A673 (cell line): Measurements from ENCODE around the gene TASP1. TPM values are rescaled to one million over a fixed set of nuclear protein-coding genes. Genes with fewer than 3 reads are reported as not detected.

Experiments used
- BruUV-seq: library from RNA; stranded (reverse); fragments of 400-500 nt; replicated peaks from 2 replicates; lab custom pipeline; 2021; lab: Mats Ljungman, UMichigan
- CTCF ChIA-PET: fragments of 300-600 bp; sonication (Branson Sonifier 250); formaldehyde crosslinking; loops from one replicate; lab custom pipeline; 2022; ENCODE audit warnings: antibody characterized with exemption; lab: Charles Lee
- POLR2A ChIA-PET: fragments of 300-600 bp; sonication (Branson Sonifier 250); formaldehyde crosslinking; loops from one replicate; lab custom pipeline; 2022; ENCODE audit warnings: antibody characterized with exemption; ENCODE audit not compliant: low non-redundant PET; lab: Charles Lee
- DNase-seq: peaks from one replicate; pipeline ENCODE4 v3.0.0-alpha.2; 2015; ENCODE audit warnings: low spot score
- H3K27ac ChIP-seq: fragments of 200-600 bp; sonication (generic); 2 replicates; pipeline ENCODE4 v1.5.1; 2016; ENCODE audit warnings: mixed run types, low read depth, mild to moderate bottlenecking, mixed read lengths, antibody characterized with exemption, low read length; ENCODE audit not compliant: poor library complexity, severe bottlenecking
- H3K27me3 ChIP-seq: fragments of 200-600 bp; sonication (generic); replicated peaks from 2 replicates; pipeline ENCODE4 v1.6.1; 2017; ENCODE audit warnings: mixed run types, low read depth, mild to moderate bottlenecking, mixed read lengths, antibody characterized with exemption, low read length; ENCODE audit not compliant: insufficient read depth, poor library complexity
- H3K36me3 ChIP-seq: fragments of 200-600 bp; sonication (generic); 2 replicates; pipeline ENCODE4 v1.6.1; 2016; ENCODE audit warnings: mixed run types, mild to moderate bottlenecking, mixed read lengths, antibody characterized with exemption, low read length; ENCODE audit not compliant: insufficient read depth, poor library complexity, severe bottlenecking
- H3K4me1 ChIP-seq: fragments of 200-600 bp; sonication (generic); 2 replicates; pipeline ENCODE4 v1.6.1; 2017; ENCODE audit warnings: mixed run types, mild to moderate bottlenecking, mixed read lengths, antibody characterized with exemption, low read length; ENCODE audit not compliant: insufficient read depth, poor library complexity, severe bottlenecking
- H3K4me3 ChIP-seq: fragments of 200-600 bp; sonication (generic); 2 replicates; pipeline ENCODE4 v1.5.1; 2016; ENCODE audit warnings: low read depth, mixed run types, mild to moderate bottlenecking, mixed read lengths, low read length; ENCODE audit not compliant: poor library complexity, severe bottlenecking
- H3K9me3 ChIP-seq: fragments of 200-600 bp; sonication (generic); 2 replicates; pipeline ENCODE4 v1.6.1; 2016; ENCODE audit warnings: mixed run types, low read depth, mild to moderate bottlenecking, mixed read lengths, antibody characterized with exemption, low read length; ENCODE audit not compliant: poor library complexity, severe bottlenecking
- EZH2 ChIP-seq: fragments of 200-600 bp; sonication (generic); IDR thresholded peaks from 2 replicates; pipeline ENCODE4 v1.6.1; 2017; ENCODE audit warnings: borderline replicate concordance, low read depth, mild to moderate bottlenecking, mixed read lengths, antibody characterized with exemption, low read length; ENCODE audit not compliant: poor library complexity, severe bottlenecking
- intact Hi-C: fragments of 100-400 bp; cut with micrococcal nuclease; formaldehyde crosslinking; loops from one replicate; pipeline ENCODE4 v1.10.0; 2022; ENCODE audit not compliant: unreplicated experiment
- total RNA-seq: library from RNA; stranded (reverse); gene quantifications from 2 replicates; pipeline ENCODE4 v1.2.3, GENCODE V29; 2021
- TF ChIP-seq, protein P1 (sequence below): fragments of 300-800, 200-600 bp; sonication (generic); conservative IDR thresholded peaks from 2 replicates; pipeline ENCODE4 v1.5.1; 2017; ENCODE audit warnings: low read depth, mild to moderate bottlenecking, antibody characterized with exemption, low read length, moderate library complexity, mixed read lengths

TASP1 gene
- total RNA-seq, 1 experiment from 2014 or later: 15.6 TPM

DNA sequence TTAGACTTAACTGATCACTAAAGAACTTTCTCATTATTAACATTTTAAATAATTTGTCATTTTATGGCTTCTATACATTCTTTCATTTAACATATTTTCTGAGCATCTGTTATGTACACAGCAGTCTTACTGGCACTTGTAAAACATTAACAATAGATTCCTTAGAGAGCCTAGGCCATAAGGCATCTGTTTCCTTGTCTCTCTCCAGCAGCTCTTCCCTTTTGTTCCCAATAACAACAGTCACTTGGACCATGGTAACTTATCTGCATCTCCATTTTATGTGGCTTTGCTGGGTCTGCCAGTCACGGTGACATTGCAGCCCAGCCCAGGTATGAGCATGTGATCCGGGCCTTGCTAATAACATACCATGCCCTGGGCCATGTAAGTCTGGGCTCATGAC lies 11.7 kb upstream of the TASP1 start:
- Histone ChIP-seq H3K4me1 (no peaks in the 10 kb centered on the region), H3K27ac (no peak overlapping the region), H3K9me3 (no peaks in the 10 kb centered on the region), H3K4me3 (no peak overlapping the region), H3K27me3 (no peaks in the 10 kb centered on the region), H3K36me3 (no peaks in the 10 kb centered on the region)
- intact Hi-C loops: no loop called here
- no peak for DNase-seq
- BruUV-seq: no TSS peak
- TF ChIP-seq, protein P1, sequence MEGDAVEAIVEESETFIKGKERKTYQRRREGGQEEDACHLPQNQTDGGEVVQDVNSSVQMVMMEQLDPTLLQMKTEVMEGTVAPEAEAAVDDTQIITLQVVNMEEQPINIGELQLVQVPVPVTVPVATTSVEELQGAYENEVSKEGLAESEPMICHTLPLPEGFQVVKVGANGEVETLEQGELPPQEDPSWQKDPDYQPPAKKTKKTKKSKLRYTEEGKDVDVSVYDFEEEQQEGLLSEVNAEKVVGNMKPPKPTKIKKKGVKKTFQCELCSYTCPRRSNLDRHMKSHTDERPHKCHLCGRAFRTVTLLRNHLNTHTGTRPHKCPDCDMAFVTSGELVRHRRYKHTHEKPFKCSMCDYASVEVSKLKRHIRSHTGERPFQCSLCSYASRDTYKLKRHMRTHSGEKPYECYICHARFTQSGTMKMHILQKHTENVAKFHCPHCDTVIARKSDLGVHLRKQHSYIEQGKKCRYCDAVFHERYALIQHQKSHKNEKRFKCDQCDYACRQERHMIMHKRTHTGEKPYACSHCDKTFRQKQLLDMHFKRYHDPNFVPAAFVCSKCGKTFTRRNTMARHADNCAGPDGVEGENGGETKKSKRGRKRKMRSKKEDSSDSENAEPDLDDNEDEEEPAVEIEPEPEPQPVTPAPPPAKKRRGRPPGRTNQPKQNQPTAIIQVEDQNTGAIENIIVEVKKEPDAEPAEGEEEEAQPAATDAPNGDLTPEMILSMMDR: no peak
- TF ChIP-seq EZH2: no peak
- ChIA-PET CTCF (no interaction called here), POLR2A (no interaction called here)

DNA sequence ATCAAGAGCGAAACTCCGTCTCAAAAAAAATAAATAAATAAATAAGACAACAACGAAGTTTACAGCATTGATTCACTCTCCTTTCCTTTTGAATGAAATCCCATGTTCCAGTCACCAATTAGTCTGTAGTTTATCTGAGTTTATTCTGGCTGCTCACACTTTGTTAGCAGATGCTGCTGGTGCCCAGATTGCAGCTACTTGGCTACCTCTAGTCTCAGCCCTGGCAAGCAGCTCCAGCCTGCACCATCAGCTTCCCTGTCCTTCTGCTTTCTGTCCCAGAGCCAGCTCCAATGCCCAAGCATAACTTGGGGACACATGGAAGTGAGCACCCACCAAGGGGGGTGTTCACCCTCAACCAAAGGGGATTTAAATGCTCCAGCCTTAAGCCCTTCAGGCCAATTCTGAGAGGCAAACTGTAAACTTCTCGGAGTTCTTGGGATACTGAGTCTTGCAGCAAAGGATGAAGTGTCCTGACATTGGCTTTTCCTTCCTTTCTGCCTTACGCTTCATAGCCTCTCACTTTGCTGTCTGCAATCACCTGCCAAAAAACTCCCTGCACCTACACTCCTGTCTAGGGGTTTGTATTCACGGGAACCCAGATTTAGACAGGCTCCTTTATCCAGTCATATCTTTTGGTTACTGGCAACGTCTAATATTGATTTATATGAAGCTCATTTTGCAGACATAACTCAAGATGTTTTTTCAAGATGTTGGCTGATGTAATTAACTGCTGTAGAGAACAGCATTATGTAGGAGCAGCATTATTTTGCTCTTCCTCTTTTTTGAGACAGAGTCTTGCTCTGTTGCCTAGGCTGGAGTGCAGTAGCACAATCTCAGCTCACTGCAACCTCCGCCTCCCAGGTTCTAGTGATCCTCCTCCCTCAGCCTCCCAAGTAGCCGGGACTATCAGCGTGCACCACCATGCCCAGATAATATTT lies 9.8 kb upstream of the TASP1 start:
- Histone ChIP-seq H3K27me3 (no peaks in the 10 kb centered on the region), H3K27ac (no peak overlapping the region), H3K9me3 (no peaks in the 10 kb centered on the region), H3K4me3 (no peak overlapping the region), H3K4me1 (no peaks in the 10 kb centered on the region), H3K36me3 (no peaks in the 10 kb centered on the region)
- intact Hi-C loops: no loop called here
- ChIA-PET CTCF (no interaction called here), POLR2A (interaction anchor here (0.6 kb wide), 1 partner anchor 833 kb away, joined by 3 read pairs; no protein-coding TSS in a partner anchor)
- TF ChIP-seq, protein P1: no peak
- no peak for TF ChIP-seq EZH2
- no peak for DNase-seq
- no TSS peak for BruUV-seq

DNA sequence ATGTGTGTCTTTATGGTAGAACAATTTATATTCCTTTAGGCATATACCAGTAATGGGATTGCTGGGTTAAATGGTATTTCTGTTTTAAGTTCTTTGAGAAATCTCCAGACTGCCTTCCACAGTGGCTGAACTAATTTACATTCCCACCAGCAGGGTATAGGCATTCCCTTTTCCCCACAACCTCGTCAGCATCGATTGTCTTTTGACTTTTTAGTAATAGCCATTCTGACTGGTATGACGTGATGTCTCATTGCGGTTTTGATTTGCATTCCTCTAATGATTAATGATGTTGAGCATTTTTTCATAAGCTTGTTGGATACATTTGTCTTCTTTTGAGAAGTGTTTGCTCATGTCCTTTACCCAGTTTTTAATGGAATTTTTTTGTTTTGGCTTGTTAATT lies 5.3 kb upstream of the TASP1 start:
- BruUV-seq: no TSS peak
- Histone ChIP-seq H3K4me3 (no peak overlapping the region), H3K9me3 (no peaks in the 10 kb centered on the region), H3K36me3 (no peaks in the 10 kb centered on the region), H3K27ac (no peak overlapping the region), H3K27me3 (no peaks in the 10 kb centered on the region), H3K4me1 (no peaks in the 10 kb centered on the region)
- peak; percentile 23 for DNase-seq
- POLR2A ChIA-PET: no interaction called here
- intact Hi-C loops: no loop called here
- CTCF ChIA-PET: no interaction called here
- TF ChIP-seq, protein P1: no peak
- no peak for TF ChIP-seq EZH2
